GM18867 (cell line): ENCODE results near the gene PTPN2.
"Not testable (repeated sequence)": the region's sequence is repeated elsewhere in the genome, so short reads cannot be mapped to it uniquely, and the experiment has no call there.

Experiments used
- ATAC-seq: cut with Tn5 transposase; IDR thresholded peaks from one replicate; pipeline ENCODE4 v1.9.1; 2021; ENCODE audit warnings: mild to moderate bottlenecking, moderate library complexity; ENCODE audit not compliant: unreplicated experiment

Gene PTPN2

DNA sequence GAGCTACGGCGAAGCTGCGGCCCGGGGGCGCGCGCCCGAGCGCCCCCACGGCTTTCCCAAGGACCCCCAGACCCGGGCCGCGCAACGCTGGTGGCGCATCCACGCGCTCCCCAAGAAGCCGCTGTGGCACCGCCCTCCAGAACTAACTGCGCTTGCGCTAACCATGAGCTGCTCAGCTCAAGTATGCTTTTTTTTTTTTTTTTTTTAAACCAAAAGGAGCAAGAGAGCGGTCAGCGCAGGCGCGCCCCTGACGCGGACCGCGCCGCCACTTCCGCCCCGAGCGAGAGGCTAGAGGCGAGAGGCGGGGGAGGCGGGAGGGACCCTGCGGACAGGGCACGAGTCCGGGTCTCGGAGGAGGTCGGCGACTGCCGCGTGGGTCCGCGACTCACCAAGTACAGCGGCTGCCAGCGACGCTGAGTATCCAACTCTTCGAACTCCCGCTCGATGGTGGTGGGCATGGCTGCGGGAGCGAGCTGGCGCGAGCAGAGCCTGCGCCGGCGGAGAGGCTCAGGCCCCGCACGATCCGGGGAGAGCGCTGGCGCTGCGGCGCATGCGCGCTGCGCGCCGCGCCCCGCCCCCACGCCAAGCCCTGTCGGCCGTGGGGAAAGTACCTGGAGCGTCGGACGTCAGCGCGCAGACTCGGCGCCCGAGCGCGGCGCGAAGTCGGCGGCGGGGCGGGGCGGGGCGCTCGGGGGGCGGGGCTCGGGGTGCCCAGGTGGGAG is at the start of gene PTPN2:
PTPN2 (minus strand) TSS at position 554 of the 722 bp plus-strand sequence; CDS start at position 458, 96 bp downstream.
- ATAC-seq = peak; percentile 65

DNA sequence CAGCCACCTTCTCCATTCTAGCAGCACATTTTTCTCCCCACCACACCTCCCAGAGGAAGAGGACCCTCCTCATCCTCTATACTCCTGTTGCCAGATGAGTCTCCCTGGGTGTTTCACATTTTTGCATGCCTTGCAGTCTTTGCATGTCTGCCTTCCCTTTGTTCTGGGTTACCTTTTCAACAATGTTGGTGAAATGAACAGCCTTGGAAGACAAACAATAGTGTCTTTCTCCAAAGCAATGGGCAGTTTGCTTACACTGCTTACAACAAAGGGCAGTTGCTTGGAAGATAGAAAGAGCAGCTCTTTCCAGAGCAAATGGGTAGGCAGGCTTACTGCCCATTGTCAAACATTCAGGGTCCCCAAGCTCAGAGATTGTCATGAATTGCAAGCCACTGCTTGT is 49.3 kb upstream of the PTPN2 start:
- ATAC-seq = no peak

DNA sequence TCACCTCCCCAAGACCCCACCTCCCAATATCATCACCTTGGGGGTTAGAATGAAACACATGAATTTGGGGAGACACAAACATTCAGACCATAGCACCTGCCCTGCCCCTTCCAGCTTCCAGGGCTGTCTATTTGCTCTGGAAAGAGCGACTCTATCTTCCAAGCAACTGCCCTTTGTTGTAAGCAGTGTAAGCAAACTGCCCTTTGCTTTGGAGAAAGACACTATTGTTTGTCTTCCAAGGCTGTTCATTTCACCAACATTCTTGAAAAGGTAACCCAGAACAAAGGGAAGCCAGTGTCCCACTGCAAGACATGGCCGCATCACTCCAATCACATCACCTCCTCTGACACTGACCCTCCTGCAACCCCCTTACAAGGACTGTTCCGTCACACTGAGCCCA is 46.9 kb upstream of the PTPN2 start:
- ATAC-seq = no peak

DNA sequence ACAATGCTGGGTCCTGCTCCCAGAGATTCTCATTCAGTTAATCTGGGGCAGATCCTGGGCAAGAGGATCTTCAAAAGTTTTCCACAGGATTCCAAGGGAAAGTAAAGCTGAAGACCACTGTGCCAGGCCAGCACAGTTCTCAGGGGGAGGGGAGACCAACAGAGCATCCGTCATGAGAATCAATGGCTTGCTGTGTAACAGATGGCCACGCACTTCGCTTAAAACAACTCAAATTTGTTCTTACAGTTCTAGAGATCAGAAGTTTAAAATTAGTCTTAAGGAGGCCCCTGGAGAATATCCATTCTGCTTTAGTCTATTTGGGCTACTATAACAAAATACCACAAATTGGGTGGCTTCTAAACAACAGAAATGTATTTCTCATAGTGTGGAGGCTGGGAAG is 46.3 kb upstream of the PTPN2 start:
- no peak for ATAC-seq

DNA sequence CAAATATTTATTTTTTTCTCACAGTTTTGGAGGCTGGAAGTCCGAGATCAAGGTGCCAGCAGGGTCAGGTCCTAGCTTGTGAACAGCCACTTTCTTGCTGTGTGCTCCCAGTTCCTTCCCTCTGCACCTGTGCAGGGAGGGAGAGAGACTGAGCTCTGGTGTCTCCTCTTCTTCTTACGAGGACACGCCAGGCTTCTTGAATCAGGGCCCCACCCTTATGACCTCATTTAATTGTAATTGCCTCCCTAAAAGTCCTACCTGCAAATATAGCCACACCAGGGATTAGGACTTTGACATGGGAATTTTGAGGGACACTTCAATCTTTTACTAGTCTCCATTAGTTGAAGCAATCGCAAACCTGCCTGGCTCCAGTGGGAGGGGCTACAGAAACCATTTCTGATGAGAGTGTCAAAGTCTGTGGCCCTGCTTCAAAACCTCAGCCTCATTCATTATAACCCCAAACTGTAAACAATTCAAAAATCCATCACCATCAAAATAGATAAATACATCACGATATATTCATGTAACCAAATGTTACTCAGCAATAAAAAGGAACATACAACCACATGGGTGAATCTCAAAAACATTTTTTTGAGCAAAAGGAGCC is 45.5 kb upstream of the PTPN2 start:
- ATAC-seq = no peak

DNA sequence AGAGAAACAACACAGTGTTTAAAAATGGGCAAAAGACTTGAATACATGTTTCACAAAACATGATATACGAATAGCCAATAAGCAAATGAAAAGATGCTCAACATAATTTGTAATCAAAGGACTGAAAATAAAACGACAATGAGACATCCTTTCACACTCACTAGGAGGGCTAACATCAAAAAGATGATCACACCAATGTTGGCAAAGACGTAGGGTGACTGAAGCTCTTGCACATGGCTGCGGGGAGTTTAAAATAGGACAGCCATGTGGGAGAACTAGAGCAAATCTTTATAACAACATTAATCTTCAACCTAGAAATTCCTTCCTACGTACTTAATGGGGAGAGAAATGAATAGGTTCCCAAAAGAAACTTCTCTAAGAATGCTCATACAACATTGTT is 44.6 kb upstream of the PTPN2 start:
- ATAC-seq = no peak

DNA sequence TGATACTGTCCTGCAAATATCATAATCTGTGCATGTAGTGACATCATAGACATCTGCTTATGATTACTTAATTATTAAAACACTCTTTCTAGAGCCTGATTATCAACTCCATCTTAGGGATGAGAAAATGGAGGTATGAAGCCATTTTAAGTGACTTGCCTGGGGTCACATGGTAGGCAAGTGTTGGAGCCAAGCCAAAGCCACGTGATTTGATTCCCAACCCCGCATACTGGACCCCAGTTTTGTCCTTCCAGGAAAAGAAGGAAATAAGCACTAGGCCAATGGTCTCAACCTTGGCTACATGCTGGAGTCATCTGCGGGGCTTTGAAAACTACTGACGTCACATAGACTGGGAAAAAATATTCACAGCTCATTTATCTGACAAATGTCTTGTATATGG is 44.2 kb upstream of the PTPN2 start:
- ATAC-seq = no peak

DNA sequence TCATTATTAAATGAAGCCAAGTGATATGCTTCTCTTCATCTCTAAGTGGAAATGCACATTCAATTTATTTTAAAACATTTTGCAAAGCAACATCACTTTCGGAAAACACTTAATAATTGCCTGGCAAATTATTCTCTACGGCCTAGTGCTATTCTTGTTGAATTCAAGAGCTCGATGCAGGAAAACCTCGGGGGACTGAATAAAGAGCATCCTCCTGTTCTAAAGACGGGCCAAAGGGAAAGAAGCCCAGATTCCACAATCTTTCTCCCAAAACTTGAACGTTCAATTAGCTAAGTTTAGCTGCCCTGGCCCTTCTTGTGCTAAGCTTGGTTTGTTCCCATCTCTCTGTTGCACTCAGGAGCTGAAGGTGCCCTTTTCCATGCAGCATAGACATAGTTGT is 40.6 kb upstream of the PTPN2 start:
- ATAC-seq = no peak

DNA sequence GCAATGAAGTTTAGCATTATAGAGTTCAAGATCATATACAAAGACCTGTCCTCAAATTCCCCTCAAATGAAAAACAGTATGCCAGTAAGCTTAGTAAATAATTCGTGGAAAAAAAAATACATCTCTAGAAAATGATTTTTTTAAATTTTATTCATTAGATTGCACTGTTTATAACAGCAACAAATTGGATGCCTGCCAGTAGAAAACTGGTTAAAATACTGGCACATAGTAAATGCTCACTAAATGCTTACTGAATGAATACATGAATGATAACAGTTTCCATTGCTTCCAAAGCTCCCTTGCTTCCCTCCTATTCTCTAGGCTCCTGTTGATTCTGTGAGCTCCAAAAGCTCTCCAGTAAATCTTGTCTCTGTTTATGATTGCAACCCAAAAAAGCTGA is 38.2 kb upstream of the PTPN2 start:
- no peak for ATAC-seq

DNA sequence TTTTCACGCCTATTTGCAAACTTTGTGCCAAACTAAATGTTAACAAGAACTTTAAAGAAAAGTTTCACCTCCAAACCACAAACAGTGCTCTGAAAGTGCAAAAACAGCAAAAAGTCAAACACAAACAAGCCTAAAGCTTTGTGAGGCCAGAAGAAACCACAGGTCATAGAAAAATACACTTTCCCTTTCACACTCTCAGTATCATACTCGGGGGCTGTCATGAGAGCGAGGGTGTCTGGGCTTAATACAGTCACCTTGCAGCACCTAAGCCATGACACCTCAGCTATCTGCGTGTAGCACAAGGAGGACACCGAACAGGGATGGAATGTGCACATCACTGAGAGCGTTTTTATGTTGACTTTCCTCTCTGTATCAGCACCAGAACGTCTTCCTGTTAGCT is 37.1 kb upstream of the PTPN2 start:
- ATAC-seq = peak; percentile 88

DNA sequence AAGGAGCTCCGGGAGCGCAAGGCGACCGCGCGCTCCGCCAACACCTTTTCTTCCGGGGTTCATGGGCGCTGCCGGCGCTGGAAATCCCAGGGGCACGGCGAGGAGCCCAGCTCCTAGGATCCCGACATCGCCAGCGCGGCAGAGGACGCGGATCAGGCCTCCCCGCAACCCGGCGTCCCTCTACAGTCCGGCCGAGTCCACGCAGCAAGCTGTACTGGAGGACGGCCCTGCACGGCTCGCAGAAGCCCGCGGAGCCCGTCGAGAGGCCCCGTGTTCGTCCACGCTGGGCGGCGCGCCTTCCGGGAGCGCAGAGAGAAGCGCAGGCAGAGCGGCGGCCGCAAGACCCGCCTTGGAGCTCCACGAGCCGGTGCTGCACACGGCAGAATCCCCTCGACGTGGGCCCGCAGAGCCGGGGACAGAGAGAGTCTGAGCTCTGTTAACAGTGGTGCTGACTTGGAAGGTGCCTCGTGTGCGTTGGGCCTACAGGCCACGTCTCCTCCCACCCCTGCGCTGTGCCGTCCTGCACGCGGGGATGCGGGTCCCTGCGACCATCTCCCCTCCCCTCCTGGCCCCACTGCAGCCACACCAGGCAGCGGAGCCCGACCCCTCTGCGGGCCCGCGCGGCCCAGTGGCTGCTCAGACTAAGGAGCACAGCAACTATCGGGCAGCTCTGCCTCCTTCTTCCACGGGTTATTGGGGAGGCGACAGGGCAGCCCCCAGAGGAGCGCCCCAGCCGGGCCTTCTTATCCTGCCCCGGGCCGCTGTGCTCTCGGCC is 28.1 kb upstream of the PTPN2 start:
- no peak for ATAC-seq

DNA sequence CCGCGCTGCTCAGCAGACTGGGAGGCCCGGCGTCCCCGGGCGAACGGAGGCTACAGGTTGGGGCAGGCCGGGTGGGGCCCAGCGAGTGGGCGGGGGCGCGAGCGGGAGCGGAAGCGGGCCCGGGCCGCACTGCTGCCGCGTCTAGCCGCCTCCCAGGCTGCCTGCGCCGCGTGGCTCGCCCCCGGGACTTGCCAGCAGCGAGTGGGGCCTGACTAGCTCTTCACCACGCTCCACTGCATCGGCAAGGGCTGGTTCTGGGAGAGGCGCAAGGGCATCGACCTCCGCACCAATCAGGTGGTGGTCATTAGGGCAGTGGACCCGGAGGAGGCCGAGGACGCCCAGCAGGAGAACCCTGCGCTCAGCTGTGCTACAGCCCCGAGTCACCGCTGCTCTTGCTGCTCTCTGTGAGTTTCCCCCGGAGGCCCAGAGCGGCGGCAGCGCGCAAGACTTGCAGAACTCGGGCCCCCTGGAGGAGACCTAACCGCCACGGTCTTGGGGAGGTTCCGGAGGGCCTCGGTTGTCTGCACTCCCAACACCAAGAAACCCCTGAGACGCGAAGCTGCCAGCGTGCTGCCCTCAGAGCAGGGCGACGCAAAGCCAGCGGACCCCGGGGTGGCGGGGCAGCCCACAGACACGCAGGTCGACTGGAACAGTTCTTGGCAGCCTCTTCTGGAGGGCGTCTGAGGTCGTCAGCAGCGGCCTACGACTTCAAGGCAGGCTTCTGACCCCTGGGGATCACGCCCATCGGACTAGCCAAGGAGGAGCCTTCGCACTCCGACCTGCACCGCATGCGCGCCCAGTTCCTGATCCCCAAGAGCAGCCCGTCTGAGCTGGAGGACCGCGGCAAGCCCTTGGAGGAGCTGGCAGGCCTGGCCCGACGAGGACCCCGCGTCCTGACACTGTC is 27.2 kb upstream of the PTPN2 start:
- ATAC-seq = no peak

DNA sequence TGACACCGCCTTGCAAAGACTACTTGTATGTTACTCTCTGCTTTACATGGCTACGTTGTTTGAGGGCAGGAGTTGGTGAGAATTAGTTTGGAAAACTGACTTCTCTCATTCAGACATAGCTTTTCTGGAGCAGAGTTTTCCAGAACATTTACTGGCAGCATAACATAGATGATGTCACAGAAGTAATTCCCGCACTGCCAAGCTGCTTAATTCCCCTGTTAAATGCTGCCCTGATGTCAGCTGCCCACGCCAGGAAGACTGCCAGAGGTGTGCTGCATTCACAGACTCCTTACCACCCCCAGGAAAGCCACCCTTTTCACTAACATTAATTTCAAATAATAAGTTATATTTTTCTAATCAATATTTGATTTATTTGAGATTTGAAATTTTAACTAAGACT is 24.7 kb upstream of the PTPN2 start:
- ATAC-seq = no peak

DNA sequence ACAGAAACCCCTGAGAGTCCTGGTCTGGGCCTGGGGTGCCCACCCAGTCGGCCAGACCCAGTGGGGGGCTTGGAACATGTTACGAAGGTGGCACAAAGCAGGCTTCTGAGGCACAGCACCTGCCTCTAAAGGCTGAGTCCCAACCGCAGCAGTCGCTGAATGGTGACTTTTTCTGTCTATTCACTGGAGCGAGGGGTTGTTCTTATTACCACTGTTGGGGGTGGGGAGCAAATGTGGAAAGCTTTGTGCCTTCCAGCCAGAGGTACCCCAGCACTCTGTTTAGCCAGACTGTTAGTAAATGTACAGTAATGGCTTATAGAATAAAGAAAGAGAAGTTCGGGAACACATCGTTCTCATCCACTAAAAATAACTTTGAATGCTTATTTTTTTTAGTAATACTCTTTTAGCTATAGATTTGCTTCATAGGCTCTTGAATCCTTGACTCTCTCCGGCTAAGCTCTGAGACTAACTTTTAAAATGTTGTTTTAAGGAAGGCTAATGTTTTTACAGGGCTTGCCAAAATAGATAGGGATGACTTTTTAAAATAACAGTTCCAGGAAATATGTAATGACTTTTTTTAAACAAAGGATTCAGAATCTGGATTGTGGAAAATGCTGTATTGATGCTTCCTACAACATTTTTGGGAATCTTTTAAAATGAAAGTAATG is 23.4 kb upstream of the PTPN2 start:
- no peak for ATAC-seq

DNA sequence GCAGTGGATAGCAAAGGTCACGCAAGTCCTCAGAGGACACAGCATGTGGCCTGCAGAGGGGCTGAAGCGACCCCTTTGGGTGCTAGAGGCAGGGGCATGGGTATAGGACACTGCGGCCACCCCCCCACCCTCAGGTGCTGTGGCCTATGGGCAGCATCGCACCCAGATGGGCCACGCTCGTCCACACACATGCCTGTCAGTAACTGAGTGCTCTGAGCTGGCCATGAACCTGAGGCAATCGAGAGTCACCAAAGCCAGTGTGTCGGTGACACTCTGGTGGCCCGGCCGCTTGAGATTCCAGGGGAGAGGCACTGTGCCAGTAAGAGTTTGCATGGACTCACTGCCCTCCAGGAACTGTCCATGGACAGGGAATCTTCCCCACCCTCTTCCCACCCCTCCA is 22.7 kb upstream of the PTPN2 start:
- ATAC-seq = no peak

DNA sequence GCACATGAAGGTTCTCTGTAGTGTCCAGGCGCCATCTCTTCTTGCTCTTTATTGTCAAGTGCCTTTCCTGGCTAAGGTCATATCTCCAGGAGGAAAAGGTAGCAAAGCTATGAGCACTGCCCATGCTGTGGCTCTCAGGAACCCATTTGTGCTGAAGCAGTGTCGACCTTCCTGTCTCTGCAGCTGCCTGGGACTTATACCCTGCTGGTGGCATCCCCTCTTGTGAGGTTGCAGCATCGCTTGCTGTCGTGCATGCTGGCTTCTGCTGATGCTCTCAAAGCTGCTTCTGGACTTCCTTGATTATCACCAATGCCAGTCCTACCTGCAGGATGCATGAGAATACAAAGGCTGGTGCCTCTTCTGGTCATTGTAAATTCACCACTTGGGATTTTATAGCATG is 22.1 kb upstream of the PTPN2 start:
- no peak for ATAC-seq

DNA sequence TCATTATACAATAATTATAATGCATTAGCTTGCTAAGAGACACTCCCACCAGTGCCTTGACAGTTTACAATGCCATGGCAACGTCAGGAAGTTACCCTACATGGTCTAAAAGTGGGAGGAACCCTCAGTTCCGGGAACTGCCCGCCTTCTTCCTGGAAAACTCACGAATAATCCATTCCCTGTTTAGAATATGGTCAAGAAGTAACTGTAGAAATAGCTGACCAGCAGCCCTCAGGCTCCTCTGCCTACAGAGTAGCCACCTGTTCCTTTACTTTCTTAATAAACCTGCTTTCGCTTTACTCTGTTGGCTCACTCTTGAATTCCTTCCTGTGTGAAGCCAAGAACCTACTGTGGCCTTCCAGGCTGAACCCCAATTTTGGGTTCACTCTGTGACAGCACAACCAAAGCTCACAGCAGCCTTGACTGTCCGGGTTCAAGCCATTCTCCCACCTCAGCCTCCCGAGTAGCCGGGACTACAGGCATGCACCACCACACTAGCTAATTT is 20.0 kb upstream of the PTPN2 start:
- no peak for ATAC-seq

DNA sequence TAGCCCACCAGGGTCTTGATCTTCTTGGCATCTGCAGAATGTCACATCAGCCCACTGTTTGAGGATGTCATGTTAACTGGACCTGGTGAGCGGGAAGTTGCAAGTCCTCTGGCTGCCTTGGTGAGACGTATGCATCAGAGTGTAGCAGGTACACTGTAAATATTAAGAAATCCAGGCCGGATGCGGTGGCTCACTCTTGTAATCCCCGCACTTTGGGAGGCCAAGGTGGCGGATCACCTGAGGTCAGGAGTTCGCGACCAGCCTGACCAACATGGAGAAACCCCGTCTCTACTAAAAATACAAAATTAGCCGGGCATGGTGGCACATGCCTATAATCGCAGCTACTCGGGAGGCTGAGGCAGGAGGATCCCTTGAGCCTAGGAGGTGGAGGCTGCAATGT is 17.2 kb upstream of the PTPN2 start:
- ATAC-seq = not testable (repeated sequence)

DNA sequence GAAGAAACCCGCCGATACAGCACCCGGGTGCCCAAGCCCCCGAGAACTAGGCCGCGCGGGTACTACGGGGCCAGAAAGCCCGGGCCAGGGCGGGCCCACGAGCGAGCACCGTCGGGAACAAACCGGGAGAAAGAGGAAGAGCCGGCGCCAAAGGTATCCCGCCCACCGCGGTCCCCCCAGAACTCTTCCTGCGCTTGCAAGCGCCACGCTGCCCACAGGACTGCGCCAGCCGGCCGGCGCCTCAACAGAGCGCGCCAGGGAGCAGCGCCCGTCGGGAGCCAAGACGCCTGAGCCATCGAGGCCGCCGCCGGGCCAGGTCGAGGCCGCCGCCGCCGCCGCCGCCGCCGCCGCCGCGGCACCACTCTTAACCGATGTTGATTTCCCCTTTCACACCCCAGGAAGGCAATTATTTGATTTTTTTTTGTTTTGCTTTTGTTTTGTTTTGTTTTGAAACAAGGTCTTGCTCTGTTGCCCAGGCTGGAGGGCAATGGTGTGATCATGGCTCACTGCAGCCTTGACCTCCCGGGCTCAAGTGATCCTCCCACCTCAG is 12.8 kb upstream of the PTPN2 start:
- not testable (repeated sequence) for ATAC-seq

DNA sequence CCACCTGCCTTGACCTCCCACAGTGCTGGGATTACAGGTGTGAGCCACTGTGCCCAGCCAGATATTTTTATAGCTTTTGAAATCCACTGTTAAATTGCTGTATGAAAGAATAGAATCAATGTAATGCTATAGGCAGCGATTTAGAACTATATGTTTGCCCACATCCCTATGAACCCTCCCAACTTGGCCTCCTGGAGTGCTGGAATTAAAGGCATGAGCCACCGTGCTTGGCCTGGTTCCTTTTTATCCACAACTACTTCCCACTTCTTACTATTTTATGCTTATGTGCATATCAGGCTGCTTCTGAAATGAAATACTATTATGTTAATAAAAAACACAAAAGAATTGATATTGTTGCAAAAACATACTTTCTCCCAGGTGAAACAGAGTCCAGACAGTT is 11.6 kb upstream of the PTPN2 start:
- ATAC-seq = no peak
